Breast epithelium (tissue), 3 donors: Measurements from ENCODE around the gene GPATCH1.

Experiments used
- CTCF ChIP-seq, 3 donors: fragments of 450-650 bp; IDR thresholded peaks; one replicate each; pipeline ENCODE4 v1.5.1; 2016 to 2017; ENCODE audit warnings: antibody characterized with exemption in 3 of 3, mild to moderate bottlenecking in 3 of 3, moderate library complexity in 3 of 3
- POLR2A ChIP-seq: fragments of 450-650 bp; IDR thresholded peaks from one replicate; pipeline ENCODE4 v1.6.1; 2016; ENCODE audit warnings: antibody characterized with exemption, mild to moderate bottlenecking, moderate library complexity
- POLR2AphosphoS5 ChIP-seq, 3 donors: sonication (generic); formaldehyde crosslinking; IDR thresholded peaks; one replicate each; pipeline ENCODE4 v1.6.1; 2017; ENCODE audit warnings: antibody characterized with exemption in 3 of 3

- no peak for TF ChIP-seq CTCF (IDR thresholded peaks at IDR 0.05)
- TF ChIP-seq POLR2A, result no peak
- TF ChIP-seq POLR2AphosphoS5 (IDR thresholded peaks at IDR 0.05), result no peak
Observed at GRCh38 chr19:33168528-33168927, 87.5 kb downstream of the GPATCH1 start.
